ENCODE data around the gene GRAP2. TPM values are rescaled to one million over a fixed set of nuclear protein-coding genes. Genes with fewer than 3 reads are reported as not detected.

GRAP2 gene
- total RNA-seq, 1 experiment from 2014 or later, result 0.42 TPM

DNA sequence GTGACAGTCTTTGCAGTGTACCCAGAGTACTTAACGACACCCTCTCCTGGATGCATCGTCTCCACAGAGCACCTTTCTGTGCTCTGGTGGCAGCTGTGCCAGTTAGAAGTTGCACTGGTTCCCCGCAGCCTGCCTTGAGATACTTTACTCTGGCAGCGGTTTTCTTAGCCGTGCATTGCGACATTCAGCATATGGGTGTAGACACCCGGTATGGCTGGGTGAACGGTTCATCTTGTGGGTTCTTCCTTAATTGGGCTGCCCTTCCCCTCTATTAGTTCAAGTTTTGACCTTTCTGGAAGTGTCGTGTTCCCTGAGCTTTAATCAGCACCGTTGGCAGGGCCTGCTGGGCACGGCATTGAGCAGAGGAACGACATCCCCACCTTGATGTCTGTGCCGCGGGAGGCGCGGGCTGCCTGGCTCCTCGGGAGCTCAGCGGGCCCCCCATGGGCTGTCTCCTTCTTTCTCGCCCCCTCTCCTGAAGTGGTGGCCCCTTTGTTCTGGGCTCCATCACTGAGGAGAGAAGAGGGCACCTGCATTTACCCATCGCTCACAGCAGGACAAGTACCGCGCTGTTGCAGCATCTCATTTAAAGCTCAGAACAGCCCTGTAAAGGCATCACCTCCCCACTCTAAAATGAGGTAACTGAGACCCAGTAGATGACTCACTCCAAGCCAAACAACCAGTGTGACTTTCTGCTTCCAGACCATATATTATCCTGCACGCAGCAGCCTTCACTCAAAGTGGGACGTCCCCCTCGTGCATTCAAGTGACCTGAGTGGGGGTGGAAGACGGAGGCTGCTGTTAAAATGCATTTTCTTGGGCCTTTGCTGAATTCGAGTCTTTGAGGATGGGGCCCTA is 107.2 kb downstream of the GRAP2 start:
- no peak overlapping the region for H3K4me2 ChIP-seq (ENCODE audit: low read length)
- no peak overlapping the region for H2AFZ ChIP-seq (ENCODE audit: low read depth, low read length, poor library complexity, severe bottlenecking)
- H3K9me2 ChIP-seq (ENCODE audit: insufficient read depth), result no peaks in the 10 kb centered on the region
- RAD21 ChIA-PET (ENCODE audit: low non-redundant PET in 1 of 2, low total read pairs in 2 of 2, uncharacterized antibody in 2 of 2, unreplicated experiment in 2 of 2), result no interaction called here
- TF ChIP-seq, protein P1, sequence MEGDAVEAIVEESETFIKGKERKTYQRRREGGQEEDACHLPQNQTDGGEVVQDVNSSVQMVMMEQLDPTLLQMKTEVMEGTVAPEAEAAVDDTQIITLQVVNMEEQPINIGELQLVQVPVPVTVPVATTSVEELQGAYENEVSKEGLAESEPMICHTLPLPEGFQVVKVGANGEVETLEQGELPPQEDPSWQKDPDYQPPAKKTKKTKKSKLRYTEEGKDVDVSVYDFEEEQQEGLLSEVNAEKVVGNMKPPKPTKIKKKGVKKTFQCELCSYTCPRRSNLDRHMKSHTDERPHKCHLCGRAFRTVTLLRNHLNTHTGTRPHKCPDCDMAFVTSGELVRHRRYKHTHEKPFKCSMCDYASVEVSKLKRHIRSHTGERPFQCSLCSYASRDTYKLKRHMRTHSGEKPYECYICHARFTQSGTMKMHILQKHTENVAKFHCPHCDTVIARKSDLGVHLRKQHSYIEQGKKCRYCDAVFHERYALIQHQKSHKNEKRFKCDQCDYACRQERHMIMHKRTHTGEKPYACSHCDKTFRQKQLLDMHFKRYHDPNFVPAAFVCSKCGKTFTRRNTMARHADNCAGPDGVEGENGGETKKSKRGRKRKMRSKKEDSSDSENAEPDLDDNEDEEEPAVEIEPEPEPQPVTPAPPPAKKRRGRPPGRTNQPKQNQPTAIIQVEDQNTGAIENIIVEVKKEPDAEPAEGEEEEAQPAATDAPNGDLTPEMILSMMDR (IDR thresholded peaks at IDR 0.05 in 2 of 3, conservative IDR thresholded peaks at IDR 0.05 in 1 of 3; ENCODE audit: borderline replicate concordance in 1 of 3, insufficient read depth in 1 of 3, low read depth in 2 of 3, low read length in 2 of 3), result no peak
- TF ChIP-seq YY1 (IDR thresholded peaks at IDR 0.05; ENCODE audit: extremely low read depth, insufficient replicate concordance, low read depth, low read length) (no peak), ELF1 (IDR thresholded peaks at IDR 0.05; ENCODE audit: borderline replicate concordance, low read depth) (no peak), JUND (IDR thresholded peaks at IDR 0.05) (no peak)
- no TSS peak for BruUV-seq (replicated peaks)
- ATAC-seq (no peak), DNase-seq (ENCODE audit: low read depth, low spot score) (no peak)
- no peak overlapping the region for H3K27ac ChIP-seq (ENCODE audit: low read depth, low read length)
- no peaks in the 10 kb centered on the region for H4K20me1 ChIP-seq (ENCODE audit: insufficient read depth)
- CTCF ChIA-PET, result no interaction called here
- H3K79me2 ChIP-seq (ENCODE audit: insufficient read depth, low read length), result peaks cover 32% of the 10 kb centered on the region; the same call in 1 of the 2 replicates
- no peak overlapping the region for H3K9ac ChIP-seq (ENCODE audit: low read length)
- H3K9me3 ChIP-seq (ENCODE audit: control insufficient read depth in 1 of 2, insufficient read depth in 1 of 2, low read depth in 1 of 2, low read length in 2 of 2), result no peaks in the 10 kb centered on the region
- no peak overlapping the region for H3K4me3 ChIP-seq (replicated peaks in 1 of 2; ENCODE audit: low read depth in 1 of 2, low read length in 2 of 2)
- intact Hi-C loops (cut with micrococcal nuclease), result no loop called here
- H3K4me1 ChIP-seq (ENCODE audit: control insufficient read depth in 1 of 2, insufficient read depth in 2 of 2, low read length in 2 of 2), result no peaks in the 10 kb centered on the region; a peak in 1 of 4 replicates
- no peaks in the 10 kb centered on the region for H3K27me3 ChIP-seq (ENCODE audit: insufficient read depth, low read length)
- no peaks in the 10 kb centered on the region for H3K36me3 ChIP-seq (ENCODE audit: control insufficient read depth in 1 of 2, insufficient read depth in 2 of 2, low read length in 2 of 2)
- POLR2A ChIA-PET, result no interaction called here

DNA sequence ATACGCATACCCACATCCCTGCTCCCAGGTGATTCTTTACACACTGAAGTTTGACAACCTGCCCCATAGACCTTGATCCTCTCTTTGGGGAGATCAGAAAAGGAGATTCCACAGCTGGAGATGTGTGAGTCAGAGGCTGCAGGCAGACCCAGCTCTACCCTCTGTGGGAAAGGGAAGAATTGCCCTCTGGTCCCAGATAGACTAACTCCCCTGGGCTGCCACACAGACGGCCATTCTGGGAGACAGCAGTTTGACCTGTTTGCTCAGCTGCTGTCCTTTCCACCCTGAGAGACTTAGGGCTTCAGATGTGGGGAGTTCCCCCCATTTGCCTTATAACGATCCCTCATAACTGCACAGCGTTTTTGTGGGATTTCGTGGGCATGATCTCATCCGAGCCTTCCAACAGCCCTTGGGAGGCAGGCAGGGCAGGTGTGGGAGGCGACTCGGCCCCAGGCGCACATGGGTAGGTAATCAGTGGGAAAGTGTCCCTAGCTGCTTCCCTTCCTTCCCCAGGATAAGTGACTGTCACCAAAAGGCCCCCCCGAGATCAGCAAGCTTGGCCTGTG is 107.9 kb downstream of the GRAP2 start:
- H3K9me3 ChIP-seq (ENCODE audit: control insufficient read depth in 1 of 2, insufficient read depth in 1 of 2, low read depth in 1 of 2, low read length in 2 of 2), result no peaks in the 10 kb centered on the region
- H4K20me1 ChIP-seq (ENCODE audit: insufficient read depth), result no peaks in the 10 kb centered on the region
- no peaks in the 10 kb centered on the region; a peak in 1 of 4 replicates for H3K4me1 ChIP-seq (ENCODE audit: control insufficient read depth in 1 of 2, insufficient read depth in 2 of 2, low read length in 2 of 2)
- no peaks in the 10 kb centered on the region for H3K9me2 ChIP-seq (ENCODE audit: insufficient read depth)
- ChIA-PET RAD21 (ENCODE audit: low non-redundant PET in 1 of 2, low total read pairs in 2 of 2, uncharacterized antibody in 2 of 2, unreplicated experiment in 2 of 2) (no interaction called here), CTCF (no interaction called here), POLR2A (no interaction called here)
- ATAC-seq, result no peak
- H3K27me3 ChIP-seq (ENCODE audit: insufficient read depth, low read length), result no peaks in the 10 kb centered on the region
- no peak overlapping the region for H3K4me2 ChIP-seq (ENCODE audit: low read length)
- no TSS peak for BruUV-seq (replicated peaks)
- no peak overlapping the region for H3K4me3 ChIP-seq (replicated peaks in 1 of 2; ENCODE audit: low read depth in 1 of 2, low read length in 2 of 2)
- no peak overlapping the region for H3K9ac ChIP-seq (ENCODE audit: low read length)
- no peak for TF ChIP-seq ZNF274 (IDR thresholded peaks at IDR 0.05; ENCODE audit: low read depth, low read length)
- no peak for TF ChIP-seq JUND (IDR thresholded peaks at IDR 0.05)
- no peak for TF ChIP-seq YY1 (IDR thresholded peaks at IDR 0.05; ENCODE audit: extremely low read depth, insufficient replicate concordance, low read depth, low read length)
- TF ChIP-seq, protein P2, sequence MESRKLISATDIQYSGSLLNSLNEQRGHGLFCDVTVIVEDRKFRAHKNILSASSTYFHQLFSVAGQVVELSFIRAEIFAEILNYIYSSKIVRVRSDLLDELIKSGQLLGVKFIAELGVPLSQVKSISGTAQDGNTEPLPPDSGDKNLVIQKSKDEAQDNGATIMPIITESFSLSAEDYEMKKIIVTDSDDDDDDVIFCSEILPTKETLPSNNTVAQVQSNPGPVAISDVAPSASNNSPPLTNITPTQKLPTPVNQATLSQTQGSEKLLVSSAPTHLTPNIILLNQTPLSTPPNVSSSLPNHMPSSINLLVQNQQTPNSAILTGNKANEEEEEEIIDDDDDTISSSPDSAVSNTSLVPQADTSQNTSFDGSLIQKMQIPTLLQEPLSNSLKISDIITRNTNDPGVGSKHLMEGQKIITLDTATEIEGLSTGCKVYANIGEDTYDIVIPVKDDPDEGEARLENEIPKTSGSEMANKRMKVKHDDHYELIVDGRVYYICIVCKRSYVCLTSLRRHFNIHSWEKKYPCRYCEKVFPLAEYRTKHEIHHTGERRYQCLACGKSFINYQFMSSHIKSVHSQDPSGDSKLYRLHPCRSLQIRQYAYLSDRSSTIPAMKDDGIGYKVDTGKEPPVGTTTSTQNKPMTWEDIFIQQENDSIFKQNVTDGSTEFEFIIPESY (IDR thresholded peaks at IDR 0.05; ENCODE audit: extremely low read depth, insufficient replicate concordance, low read length), result no peak
- DNase-seq (ENCODE audit: low read depth, low spot score), result no peak
- peaks cover 32% of the 10 kb centered on the region for H3K79me2 ChIP-seq (ENCODE audit: insufficient read depth, low read length)
- no peaks in the 10 kb centered on the region for H3K36me3 ChIP-seq (ENCODE audit: control insufficient read depth in 1 of 2, insufficient read depth in 2 of 2, low read length in 2 of 2)
- intact Hi-C loops (cut with micrococcal nuclease), result no loop called here
- no peak overlapping the region for H2AFZ ChIP-seq (ENCODE audit: low read depth, low read length, poor library complexity, severe bottlenecking)
- H3K27ac ChIP-seq (ENCODE audit: low read depth, low read length), result no peak overlapping the region
